HEK293 (cell line): Measurements from ENCODE around the gene DMD.

Experiments used
- CTCF ChIP-seq: fragments of 450-650 bp; formaldehyde crosslinking; IDR thresholded peaks from 2 replicates; pipeline ENCODE4 v1.5.1; 2016; ENCODE audit warnings: missing biosample characterization, missing genetic modification characterization
- GFI1B ChIP-seq: fragments of 450-650 bp; formaldehyde crosslinking; IDR thresholded peaks from 2 replicates; pipeline ENCODE4 v1.5.1; 2016; ENCODE audit warnings: missing biosample characterization, missing genetic modification characterization
- REPIN1 ChIP-seq: fragments of 450-650 bp; formaldehyde crosslinking; IDR thresholded peaks from 2 replicates; pipeline ENCODE4 v1.5.1; 2017; ENCODE audit warnings: missing biosample characterization, missing genetic modification characterization, low read depth
- ZNF473 ChIP-seq: fragments of 450-650 bp; formaldehyde crosslinking; IDR thresholded peaks from 2 replicates; pipeline ENCODE4 v1.5.1; 2017; ENCODE audit warnings: missing biosample characterization, missing genetic modification characterization
- ZNF76 ChIP-seq: fragments of 450-650 bp; formaldehyde crosslinking; IDR thresholded peaks from 2 replicates; pipeline ENCODE4; 2016; ENCODE audit warnings: low read depth, missing biosample characterization, missing genetic modification characterization, borderline replicate concordance

- no peak for TF ChIP-seq CTCF (tag by site-specific recombination)
- TF ChIP-seq ZNF76: no peak
- no peak for TF ChIP-seq GFI1B (tag by site-specific recombination)
- TF ChIP-seq ZNF473: no peak
- no peak for TF ChIP-seq REPIN1
These were observed 1015.7 kb downstream of the DMD start for GRCh38 chrX:32195611-32196010.
